GM19324 (cell line): ENCODE measurements around the gene GCFC2.
"Not testable (repeated sequence)": the region's sequence is repeated elsewhere in the genome, so short reads cannot be mapped to it uniquely, and the experiment has no call there.

Experiments used
- ATAC-seq: cut with Tn5 transposase; IDR thresholded peaks from one replicate; pipeline ENCODE4 v1.9.1; 2021; ENCODE audit warnings: mild to moderate bottlenecking, moderate library complexity; ENCODE audit not compliant: unreplicated experiment, low FRiP score

The GCFC2 gene

GRCh38 chr2:75683430-75683829 lies 27.3 kb downstream of the GCFC2 start:
- ATAC-seq = not testable (repeated sequence)

- ATAC-seq = no peak
These were observed 30.3 kb downstream of the GCFC2 start for GRCh38 chr2:75680402-75680801.

- no peak for ATAC-seq
These were observed 31.2 kb downstream of the GCFC2 start for GRCh38 chr2:75679556-75679955.

GRCh38 chr2:75676464-75676863 lies 34.3 kb downstream of the GCFC2 start:
- no peak for ATAC-seq

- no peak for ATAC-seq
These were observed 34.8 kb downstream of the GCFC2 start for GRCh38 chr2:75675908-75676307.

- ATAC-seq = not testable (repeated sequence)
These were observed 35.3 kb downstream of the GCFC2 start for GRCh38 chr2:75675423-75675822.

GRCh38 chr2:75667884-75668283 lies 42.8 kb downstream of the GCFC2 start:
- ATAC-seq = no peak

GRCh38 chr2:75666911-75667310 lies 43.8 kb downstream of the GCFC2 start:
- no peak for ATAC-seq

- no peak for ATAC-seq
These were observed 52.9 kb downstream of the GCFC2 start for GRCh38 chr2:75657798-75658197.

- no peak for ATAC-seq
These were observed 54.2 kb downstream of the GCFC2 start for GRCh38 chr2:75656563-75656962.

GRCh38 chr2:75655861-75656260 lies 54.9 kb downstream of the GCFC2 start:
- ATAC-seq = no peak

GRCh38 chr2:75654012-75654411 lies 56.7 kb downstream of the GCFC2 start:
- ATAC-seq = no peak

- no peak for ATAC-seq
These were observed 62.9 kb downstream of the GCFC2 start for GRCh38 chr2:75647771-75648170.

GRCh38 chr2:75646583-75647425 lies 63.9 kb downstream of the GCFC2 start, which contains the start of gene MRPL19:
Gene MRPL19, plus strand, starts transcription at chr2:75646783. Its CDS starts 25 bp downstream, at chr2:75646808.
- ATAC-seq = peak; percentile 97

- ATAC-seq = no peak
These were observed 64.6 kb downstream of the GCFC2 start for GRCh38 chr2:75646090-75646582.

- no peak for ATAC-seq
These were observed 65.1 kb downstream of the GCFC2 start for GRCh38 chr2:75645643-75646042.

GRCh38 chr2:75643980-75644379 lies 66.7 kb downstream of the GCFC2 start:
- ATAC-seq = no peak

GRCh38 chr2:75641587-75641986 lies 69.1 kb downstream of the GCFC2 start:
- ATAC-seq = no peak

GRCh38 chr2:75640621-75641121 lies 70.0 kb downstream of the GCFC2 start:
- peak; percentile 91 for ATAC-seq

GRCh38 chr2:75637568-75637967 lies 73.1 kb downstream of the GCFC2 start:
- no peak for ATAC-seq

GRCh38 chr2:75634945-75635344 lies 75.8 kb downstream of the GCFC2 start:
- ATAC-seq = no peak

GRCh38 chr2:75633620-75634019 lies 77.1 kb downstream of the GCFC2 start:
- no peak for ATAC-seq
